GM19468 (cell line): ENCODE measurements around the gene ALAS2.
"Not testable (repeated sequence)": the region's sequence is repeated elsewhere in the genome, so short reads cannot be mapped to it uniquely, and the experiment has no call there.

Experiments
- ATAC-seq: cut with Tn5 transposase; IDR thresholded peaks from one replicate; pipeline ENCODE4 v1.9.1; 2021; ENCODE audit warnings: mild to moderate bottlenecking, moderate library complexity, moderate number of reproducible peaks; ENCODE audit not compliant: unreplicated experiment; ENCODE audit errors: extremely low read depth

ALAS2 gene

GRCh38 chrX:55007656-55008055 lies 23.1 kb downstream of the ALAS2 start:
- no peak for ATAC-seq

GRCh38 chrX:55006827-55007621 lies 23.8 kb downstream of the ALAS2 start:
- ATAC-seq, result no peak

- ATAC-seq, result no peak
Measured at GRCh38 chrX:55005256-55005655, 25.5 kb downstream of the ALAS2 start.

GRCh38 chrX:55004231-55004630 lies 26.5 kb downstream of the ALAS2 start:
- no peak for ATAC-seq

- peak; percentile 92 for ATAC-seq
Measured at GRCh38 chrX:54999717-55000598, 30.8 kb downstream of the ALAS2 start, which contains the start of gene APEX2. APEX2 (plus strand) TSS chrX:55000363; CDS start chrX:55000423, 60 bp downstream.

GRCh38 chrX:54995621-54996020 lies 35.2 kb downstream of the ALAS2 start:
- ATAC-seq, result no peak

- no peak for ATAC-seq
Measured at GRCh38 chrX:54994668-54995351, 36.0 kb downstream of the ALAS2 start.

- no peak for ATAC-seq
Measured at GRCh38 chrX:54994099-54994498, 36.7 kb downstream of the ALAS2 start, which contains the start of gene PFKFB1. PFKFB1 (minus strand) TSS chrX:54994188; CDS start chrX:54994007, 181 bp downstream.

GRCh38 chrX:54992911-54993622 lies 37.7 kb downstream of the ALAS2 start:
- ATAC-seq, result no peak

- no peak for ATAC-seq
Measured at GRCh38 chrX:54991706-54992105, 39.1 kb downstream of the ALAS2 start.

- not testable (repeated sequence) for ATAC-seq
Measured at GRCh38 chrX:54983306-54983705, 47.5 kb downstream of the ALAS2 start.

GRCh38 chrX:54980334-54980733 lies 50.4 kb downstream of the ALAS2 start:
- no peak for ATAC-seq

GRCh38 chrX:54979432-54979831 lies 51.3 kb downstream of the ALAS2 start:
- ATAC-seq, result no peak

GRCh38 chrX:54978448-54978847 lies 52.3 kb downstream of the ALAS2 start:
- no peak for ATAC-seq

GRCh38 chrX:54977387-54977786 lies 53.4 kb downstream of the ALAS2 start:
- ATAC-seq, result no peak

- no peak for ATAC-seq
Measured at GRCh38 chrX:54964766-54965497, 65.8 kb downstream of the ALAS2 start.

- no peak for ATAC-seq
Measured at GRCh38 chrX:54961750-54962149, 69.0 kb downstream of the ALAS2 start.
